ENCODE measurements around the gene NALF2.

- TF ChIP-seq EP300 (IDR thresholded peaks at IDR 0.05) (no peak), FOSL2 (IDR thresholded peaks at IDR 0.05) (no peak), FOSL2 (CRISPR knock-in tag; IDR thresholded peaks at IDR 0.05) (no peak), CTCF (IDR thresholded peaks at IDR 0.05) (no peak), NFE2L2 (conservative IDR thresholded peaks at IDR 0.05; ENCODE audit: low read length) (no peak), CEBPB (IDR thresholded peaks at IDR 0.05) (no peak), SMC3 (IDR thresholded peaks at IDR 0.05) (no peak), RCOR1 (IDR thresholded peaks at IDR 0.05; ENCODE audit: low read depth, low read length) (no peak), KDM1A (IDR thresholded peaks at IDR 0.05; ENCODE audit: low read depth) (no peak), RARB (CRISPR knock-in tag; IDR thresholded peaks at IDR 0.05) (no peak), POLR2A (IDR thresholded peaks at IDR 0.05; ENCODE audit: low read length) (no peak), JUN (IDR thresholded peaks at IDR 0.05) (no peak)
These were observed 27.1 kb downstream of the NALF2 start for GRCh38 chrX:69531031-69531755.

Data from A549 (cell line).